ENCODE data around the gene SLC34A3. TPM values are rescaled to one million over a fixed set of nuclear protein-coding genes. Genes with fewer than 3 reads are reported as not detected.

The SLC34A3 gene
- total RNA-seq, 1 experiment from 2014 or later = 2.5 TPM

GRCh38 chr9:137214620-137215019, 16.1 kb upstream of the SLC34A3 start:
- DNase-seq = no peak
- intact Hi-C loops (cut with micrococcal nuclease; ENCODE audit: unreplicated experiment) = no loop called here
- ChIA-PET POLR2A (ENCODE audit: unreplicated experiment) (no interaction called here), CTCF (no interaction called here)
- TF ChIP-seq CTCF (conservative IDR thresholded peaks at IDR 0.05) (no peak), EZH2 (IDR thresholded peaks at IDR 0.05; ENCODE audit: low read depth) (no peak)
- H3K79me2 ChIP-seq (ENCODE audit: low read depth) = no peaks in the 10 kb centered on the region
- peaks cover 26% of the 10 kb centered on the region for H3K4me1 ChIP-seq (replicated peaks; ENCODE audit: insufficient read depth)
- H3K27me3 ChIP-seq (ENCODE audit: insufficient read depth, low read depth) = no peaks in the 10 kb centered on the region
- no peak overlapping the region for H3K4me3 ChIP-seq
- no peaks in the 10 kb centered on the region for H3K9me2 ChIP-seq (ENCODE audit: insufficient read depth)
- H3K27ac ChIP-seq = no peak overlapping the region
- no peak overlapping the region for H2AFZ ChIP-seq
- peaks cover 20% of the 10 kb centered on the region for H3F3A ChIP-seq (ENCODE audit: insufficient read depth, low read depth)
- no peaks in the 10 kb centered on the region for H3K9me3 ChIP-seq (ENCODE audit: insufficient read depth, low read depth)
- BruUV-seq (replicated peaks) = no TSS peak
- H3K4me2 ChIP-seq = no peak overlapping the region
- no peaks in the 10 kb centered on the region for H3K36me3 ChIP-seq (ENCODE audit: low read depth)
- no peaks in the 10 kb centered on the region; the same call in 1 of the 2 replicates for H4K20me1 ChIP-seq (ENCODE audit: insufficient read depth)

DNA sequence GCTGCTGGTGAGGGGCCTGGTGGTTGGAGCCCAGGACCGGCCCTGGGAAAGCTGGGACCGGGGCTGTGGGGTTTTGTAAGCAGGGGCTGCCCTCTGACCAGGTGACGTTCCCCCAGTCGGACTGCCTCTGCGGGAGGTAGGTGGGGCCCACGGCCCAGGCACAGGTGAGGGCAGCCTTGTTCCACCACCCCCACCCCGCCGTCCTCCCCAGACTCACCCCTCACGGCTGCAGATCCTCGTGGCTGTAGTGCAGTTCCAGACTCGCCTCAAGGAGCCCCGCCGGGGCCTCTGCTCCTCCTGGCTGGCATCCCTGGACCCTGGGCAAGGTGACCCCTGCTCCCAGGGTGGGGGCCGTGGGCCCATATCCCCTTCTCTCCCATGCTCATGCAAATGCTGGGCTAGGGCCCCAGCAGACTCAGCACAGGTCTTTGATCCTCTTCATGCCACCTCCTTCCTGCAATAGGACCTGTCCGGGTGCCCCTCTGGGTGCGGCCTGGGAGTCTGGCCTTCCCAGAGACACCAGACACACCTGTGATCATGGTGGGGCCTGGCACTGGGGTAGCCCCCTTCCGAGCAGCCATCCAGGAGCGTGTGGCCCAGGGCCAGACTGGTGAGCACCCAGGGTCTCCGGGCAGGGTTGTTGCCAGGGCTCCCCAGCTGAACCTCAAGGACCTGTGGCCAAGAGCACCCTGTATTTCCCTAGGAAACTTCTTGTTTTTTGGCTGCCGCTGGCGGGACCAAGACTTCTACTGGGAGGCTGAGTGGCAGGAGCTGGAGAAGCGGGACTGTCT, 15.3 kb upstream of the SLC34A3 start:
- no peaks in the 10 kb centered on the region for H3K9me3 ChIP-seq (ENCODE audit: insufficient read depth, low read depth)
- TF ChIP-seq CTCF (conservative IDR thresholded peaks at IDR 0.05) = no peak
- no peak for TF ChIP-seq EZH2 (IDR thresholded peaks at IDR 0.05; ENCODE audit: low read depth)
- no peaks in the 10 kb centered on the region for H3K27me3 ChIP-seq (ENCODE audit: insufficient read depth, low read depth)
- no peak overlapping the region for H3K27ac ChIP-seq
- no peaks in the 10 kb centered on the region for H3K36me3 ChIP-seq (ENCODE audit: low read depth)
- peaks cover 23% of the 10 kb centered on the region for H3F3A ChIP-seq (ENCODE audit: insufficient read depth, low read depth)
- H3K4me1 ChIP-seq (replicated peaks; ENCODE audit: insufficient read depth) = peaks cover 26% of the 10 kb centered on the region
- no TSS peak for BruUV-seq (replicated peaks)
- H3K4me2 ChIP-seq = no peak overlapping the region
- H3K9me2 ChIP-seq (ENCODE audit: insufficient read depth) = no peaks in the 10 kb centered on the region
- ChIA-PET POLR2A (ENCODE audit: unreplicated experiment) (interaction anchor here (0.6 kb wide), 1 partner anchor 431 kb away, joined by 4 read pairs; no protein-coding TSS in a partner anchor), CTCF (no interaction called here)
- no peak overlapping the region for H2AFZ ChIP-seq
- no peaks in the 10 kb centered on the region for H3K79me2 ChIP-seq (ENCODE audit: low read depth)
- no peak overlapping the region for H3K4me3 ChIP-seq
- intact Hi-C loops (cut with micrococcal nuclease; ENCODE audit: unreplicated experiment) = no loop called here
- no peak for DNase-seq
- no peaks in the 10 kb centered on the region; the same call in 1 of the 2 replicates for H4K20me1 ChIP-seq (ENCODE audit: insufficient read depth)

GRCh38 chr9:137216188-137216965, 14.3 kb upstream of the SLC34A3 start:
- peaks cover 26% of the 10 kb centered on the region for H3K4me1 ChIP-seq (replicated peaks; ENCODE audit: insufficient read depth)
- POLR2A ChIA-PET (ENCODE audit: unreplicated experiment) = interaction anchor here (0.6 kb wide), 4 partner anchors 15 to 432 kb away, joined by 3 to 5 read pairs (median 4); no protein-coding TSS in a partner anchor

More at GRCh38 chr9:137216188-137216965, 14.3 kb upstream of the SLC34A3 start:
- Histone ChIP-seq H3K27ac (no peak overlapping the region), H3K36me3 (ENCODE audit: low read depth) (no peaks in the 10 kb centered on the region), H2AFZ (no peak overlapping the region), H3K9me2 (ENCODE audit: insufficient read depth) (no peaks in the 10 kb centered on the region), H4K20me1 (ENCODE audit: insufficient read depth) (no peaks in the 10 kb centered on the region; the same call in 1 of the 2 replicates), H3K79me2 (ENCODE audit: low read depth) (no peaks in the 10 kb centered on the region), H3K4me3 (no peak overlapping the region), H3K4me2 (peak overlapping the region; percentile 72), H3K27me3 (ENCODE audit: insufficient read depth, low read depth) (no peaks in the 10 kb centered on the region), H3K9me3 (ENCODE audit: insufficient read depth, low read depth) (no peaks in the 10 kb centered on the region), H3F3A (ENCODE audit: insufficient read depth, low read depth) (peaks cover 28% of the 10 kb centered on the region)
- intact Hi-C loops (cut with micrococcal nuclease; ENCODE audit: unreplicated experiment) = loop anchor here (2.0 kb wide), 1 partner anchor 16 kb away; the partner anchor contains the start of gene TPRN
- CTCF ChIA-PET = interaction anchor here (0.6 to 1.0 kb wide), 3 partner anchors 20 to 94 kb away, joined by 3 read pairs; no protein-coding TSS in a partner anchor
- BruUV-seq (replicated peaks) = no TSS peak
- TF ChIP-seq CTCF (conservative IDR thresholded peaks at IDR 0.05) (no peak), EZH2 (IDR thresholded peaks at IDR 0.05; ENCODE audit: low read depth) (no peak)
- no peak for DNase-seq

Measured in PC-9 (cell line).